ENCODE data around the gene ZNF423.

The ZNF423 gene

DNA sequence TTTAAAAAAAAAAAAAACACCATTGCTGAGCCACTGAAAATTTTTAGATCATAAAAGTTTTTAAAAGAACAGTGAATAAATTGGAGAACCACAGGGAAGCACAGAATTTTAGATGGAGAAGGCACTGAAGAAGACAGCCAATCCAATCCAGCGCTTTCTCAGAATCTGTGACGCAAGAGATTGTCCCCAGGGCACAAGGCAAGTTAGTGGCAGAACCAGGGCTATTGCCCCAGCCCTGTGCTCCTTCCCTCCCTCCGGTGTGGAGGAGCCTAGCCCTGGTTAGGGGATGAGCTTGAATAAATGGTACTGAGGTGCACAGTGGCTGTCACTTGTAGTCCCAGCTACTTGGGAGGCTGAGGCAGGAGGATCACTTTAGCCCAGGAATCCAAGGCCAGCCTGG lies 108.3 kb downstream of the ZNF423 start:
- no peak overlapping the region for H3K4me3 ChIP-seq (ENCODE audit: low read depth, low read length)
- TF ChIP-seq, protein P1, sequence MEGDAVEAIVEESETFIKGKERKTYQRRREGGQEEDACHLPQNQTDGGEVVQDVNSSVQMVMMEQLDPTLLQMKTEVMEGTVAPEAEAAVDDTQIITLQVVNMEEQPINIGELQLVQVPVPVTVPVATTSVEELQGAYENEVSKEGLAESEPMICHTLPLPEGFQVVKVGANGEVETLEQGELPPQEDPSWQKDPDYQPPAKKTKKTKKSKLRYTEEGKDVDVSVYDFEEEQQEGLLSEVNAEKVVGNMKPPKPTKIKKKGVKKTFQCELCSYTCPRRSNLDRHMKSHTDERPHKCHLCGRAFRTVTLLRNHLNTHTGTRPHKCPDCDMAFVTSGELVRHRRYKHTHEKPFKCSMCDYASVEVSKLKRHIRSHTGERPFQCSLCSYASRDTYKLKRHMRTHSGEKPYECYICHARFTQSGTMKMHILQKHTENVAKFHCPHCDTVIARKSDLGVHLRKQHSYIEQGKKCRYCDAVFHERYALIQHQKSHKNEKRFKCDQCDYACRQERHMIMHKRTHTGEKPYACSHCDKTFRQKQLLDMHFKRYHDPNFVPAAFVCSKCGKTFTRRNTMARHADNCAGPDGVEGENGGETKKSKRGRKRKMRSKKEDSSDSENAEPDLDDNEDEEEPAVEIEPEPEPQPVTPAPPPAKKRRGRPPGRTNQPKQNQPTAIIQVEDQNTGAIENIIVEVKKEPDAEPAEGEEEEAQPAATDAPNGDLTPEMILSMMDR (IDR thresholded peaks at IDR 0.05; ENCODE audit: low read depth, low read length, missing control alignments): no peak
- DNase-seq (ENCODE audit: low read depth): no peak

DNA sequence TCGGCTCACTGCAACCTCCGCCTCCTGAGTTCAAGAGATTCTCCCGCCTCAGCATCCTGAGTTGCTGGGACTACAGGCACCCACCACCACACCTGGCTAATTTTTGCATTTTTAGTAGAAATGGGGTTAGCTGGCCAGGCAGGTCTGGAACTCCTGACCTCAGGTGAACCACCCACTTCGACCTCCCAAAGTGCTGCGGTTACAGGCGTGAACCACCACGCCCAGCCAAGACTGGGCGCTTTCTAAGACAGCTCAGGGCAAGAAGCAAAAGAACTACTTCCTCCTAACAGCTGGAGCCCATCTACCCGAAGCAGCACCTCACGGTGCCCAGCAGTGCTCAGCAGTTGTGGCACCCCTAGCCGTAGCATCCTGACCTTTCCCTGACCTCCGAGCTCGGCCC lies 109.4 kb downstream of the ZNF423 start:
- TF ChIP-seq, protein P1 (IDR thresholded peaks at IDR 0.05; ENCODE audit: low read depth, low read length, missing control alignments): no peak
- no peak overlapping the region for H3K4me3 ChIP-seq (ENCODE audit: low read depth, low read length)
- DNase-seq (ENCODE audit: low read depth): no peak

DNA sequence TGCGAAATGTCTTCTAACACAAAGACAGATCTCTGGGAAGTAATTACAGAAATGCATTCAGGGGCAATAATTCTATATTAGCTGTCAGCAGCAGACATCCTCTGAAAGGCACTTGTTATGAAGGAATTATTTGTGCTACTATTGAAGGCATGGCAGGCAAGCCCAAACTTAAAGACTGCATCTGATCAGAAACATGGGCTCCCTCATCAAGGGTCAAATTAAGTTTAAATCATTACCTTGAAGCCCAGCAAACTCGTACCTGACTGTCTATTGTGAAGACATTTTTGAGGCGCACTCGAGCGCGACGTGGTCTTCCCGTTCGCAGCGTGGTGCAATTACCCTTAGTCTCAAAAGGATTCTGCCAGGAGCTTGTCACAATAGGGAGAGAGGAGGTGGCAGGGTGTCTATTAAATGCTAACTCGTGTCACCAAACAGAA lies 110.6 kb downstream of the ZNF423 start:
- TF ChIP-seq, protein P1 (IDR thresholded peaks at IDR 0.05; ENCODE audit: low read depth, low read length, missing control alignments): no peak
- no peak overlapping the region for H3K4me3 ChIP-seq (ENCODE audit: low read depth, low read length)
- DNase-seq (ENCODE audit: low read depth): no peak

DNA sequence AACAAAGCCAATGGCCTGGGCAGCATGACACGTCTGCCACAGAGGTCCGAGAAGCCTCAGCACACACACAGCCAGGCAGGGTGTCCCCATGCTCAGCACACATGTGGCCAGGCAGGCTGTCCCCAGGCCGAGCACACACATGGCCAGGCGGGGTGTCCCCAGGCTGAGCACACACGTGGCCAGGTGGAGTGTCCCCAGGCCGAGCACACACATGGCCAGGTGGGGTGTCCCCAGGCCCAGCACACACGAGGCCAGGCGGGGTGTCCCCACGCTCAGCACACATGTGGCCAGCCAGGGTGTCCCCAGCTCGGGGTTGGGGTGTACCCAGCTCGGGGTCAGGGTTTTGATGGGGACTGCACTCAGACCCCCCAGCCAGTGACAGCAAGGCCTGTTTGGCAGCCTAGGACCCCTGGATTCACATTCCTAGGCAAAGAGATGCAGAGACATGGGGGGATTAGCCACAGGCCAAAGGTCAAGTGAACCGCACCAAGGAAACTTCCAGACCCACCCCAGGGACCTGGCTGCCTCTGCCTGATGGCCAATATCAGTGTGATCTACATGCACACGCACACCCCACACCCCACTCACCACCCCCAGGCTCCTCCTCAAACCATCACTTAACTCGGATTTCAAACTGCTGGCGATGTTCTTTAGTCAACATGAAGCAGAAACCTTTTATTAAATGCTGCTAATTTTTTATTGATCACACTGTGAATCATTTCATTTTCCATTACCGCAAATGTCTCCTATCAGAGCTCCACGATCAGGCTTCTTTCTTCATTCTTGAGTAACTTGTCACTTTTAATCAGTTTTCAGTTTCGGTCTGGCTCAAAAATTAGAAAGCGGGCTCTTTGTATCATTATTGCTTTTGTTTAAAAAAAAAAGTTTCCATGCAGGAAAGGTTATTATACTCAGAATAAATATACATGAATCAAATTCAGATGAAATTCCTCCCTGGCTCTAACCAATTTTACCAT lies 111.4 kb downstream of the ZNF423 start:
- DNase-seq (ENCODE audit: low read depth): no peak
- TF ChIP-seq, protein P1 (IDR thresholded peaks at IDR 0.05; ENCODE audit: low read depth, low read length, missing control alignments): no peak
- no peak overlapping the region for H3K4me3 ChIP-seq (ENCODE audit: low read depth, low read length)

DNA sequence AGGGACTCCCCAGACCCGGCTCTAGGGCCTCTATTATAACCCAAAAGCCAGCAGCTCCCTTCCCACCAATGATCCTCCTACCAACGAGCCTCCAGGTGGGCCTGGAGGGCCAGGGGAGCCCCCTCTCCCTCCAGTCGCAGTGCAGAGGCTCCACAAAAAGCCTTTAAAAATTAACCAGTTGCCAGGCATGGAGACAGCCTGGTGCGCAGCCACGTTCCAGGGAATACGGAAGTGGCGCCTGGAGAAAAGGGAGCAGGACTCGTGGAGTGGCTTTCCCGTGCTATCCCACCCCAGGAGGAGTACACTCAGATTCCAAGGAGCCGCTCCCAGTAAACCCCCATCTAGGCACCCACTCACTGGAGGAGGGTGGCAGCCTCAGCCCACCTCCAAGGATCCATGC lies 112.3 kb downstream of the ZNF423 start:
- TF ChIP-seq, protein P1 (IDR thresholded peaks at IDR 0.05; ENCODE audit: low read depth, low read length, missing control alignments): no peak
- DNase-seq (ENCODE audit: low read depth): no peak
- H3K4me3 ChIP-seq (ENCODE audit: low read depth, low read length): no peak overlapping the region

DNA sequence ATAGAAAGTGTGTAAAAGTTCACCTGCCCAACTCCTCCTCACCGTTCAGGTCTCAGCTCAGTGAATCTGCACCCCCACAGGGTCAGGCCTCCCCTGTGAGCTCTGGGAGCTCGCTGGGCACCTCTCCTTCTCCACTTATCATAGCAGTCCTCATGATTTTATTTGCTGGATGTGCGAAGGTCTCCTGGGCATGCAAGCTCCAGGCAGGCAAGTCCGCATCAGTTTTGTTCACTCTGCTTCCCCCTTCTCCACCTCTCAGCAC lies 112.8 kb downstream of the ZNF423 start:
- DNase-seq (ENCODE audit: low read depth): no peak
- no peak overlapping the region for H3K4me3 ChIP-seq (ENCODE audit: low read depth, low read length)

More for the DNA sequence above, 112.8 kb downstream of the ZNF423 start:
- TF ChIP-seq, protein P1 (IDR thresholded peaks at IDR 0.05; ENCODE audit: low read depth, low read length, missing control alignments): no peak

Measured in GM12864 (cell line).